AG09309 (cell line): Measurements from ENCODE around the gene DIRAS3.
"Not testable (repeated sequence)": the region's sequence is repeated elsewhere in the genome, so short reads cannot be mapped to it uniquely, and the experiment has no call there.

Source experiments
- DNase-seq: peaks from one replicate; pipeline ENCODE4 v3.0.0-alpha.2; 2010; ENCODE audit warnings: low read depth
- H3K4me3 ChIP-seq: 2 replicates; pipeline ENCODE4 v1.5.1; 2011; ENCODE audit warnings: mild to moderate bottlenecking, low read depth, low read length, moderate library complexity; ENCODE audit not compliant: control insufficient read depth
- TF ChIP-seq, protein P1 (sequence below): IDR thresholded peaks from 2 replicates; pipeline ENCODE4 v1.5.1; 2011; ENCODE audit warnings: mild to moderate bottlenecking, low read depth, low read length, inconsistent platforms; ENCODE audit not compliant: insufficient read depth, control insufficient read depth; ENCODE audit errors: missing control alignments

The DIRAS3 gene

DNA sequence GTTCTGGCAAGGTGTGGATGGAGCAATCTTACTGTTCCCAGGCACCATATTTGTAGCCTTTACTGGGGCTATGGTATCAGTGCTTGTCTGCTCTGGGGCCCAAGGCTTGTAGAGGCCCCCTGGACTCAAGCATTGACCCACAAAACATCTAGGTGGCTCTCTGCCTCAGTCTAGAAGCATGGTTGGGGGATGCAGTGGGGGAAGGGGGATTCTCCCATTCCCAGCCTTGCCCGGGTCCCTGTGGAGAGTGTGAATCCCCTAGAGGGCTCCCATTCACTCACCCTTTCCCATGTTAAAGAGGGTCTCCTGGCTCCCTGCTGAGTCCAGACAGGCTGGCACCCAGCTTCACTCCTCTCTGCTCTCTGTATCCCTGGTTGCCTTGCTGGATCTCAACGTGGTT is 28.2 kb upstream of the DIRAS3 start:
- TF ChIP-seq, protein P1, sequence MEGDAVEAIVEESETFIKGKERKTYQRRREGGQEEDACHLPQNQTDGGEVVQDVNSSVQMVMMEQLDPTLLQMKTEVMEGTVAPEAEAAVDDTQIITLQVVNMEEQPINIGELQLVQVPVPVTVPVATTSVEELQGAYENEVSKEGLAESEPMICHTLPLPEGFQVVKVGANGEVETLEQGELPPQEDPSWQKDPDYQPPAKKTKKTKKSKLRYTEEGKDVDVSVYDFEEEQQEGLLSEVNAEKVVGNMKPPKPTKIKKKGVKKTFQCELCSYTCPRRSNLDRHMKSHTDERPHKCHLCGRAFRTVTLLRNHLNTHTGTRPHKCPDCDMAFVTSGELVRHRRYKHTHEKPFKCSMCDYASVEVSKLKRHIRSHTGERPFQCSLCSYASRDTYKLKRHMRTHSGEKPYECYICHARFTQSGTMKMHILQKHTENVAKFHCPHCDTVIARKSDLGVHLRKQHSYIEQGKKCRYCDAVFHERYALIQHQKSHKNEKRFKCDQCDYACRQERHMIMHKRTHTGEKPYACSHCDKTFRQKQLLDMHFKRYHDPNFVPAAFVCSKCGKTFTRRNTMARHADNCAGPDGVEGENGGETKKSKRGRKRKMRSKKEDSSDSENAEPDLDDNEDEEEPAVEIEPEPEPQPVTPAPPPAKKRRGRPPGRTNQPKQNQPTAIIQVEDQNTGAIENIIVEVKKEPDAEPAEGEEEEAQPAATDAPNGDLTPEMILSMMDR: no peak
- no peak for DNase-seq
- no peak overlapping the region for H3K4me3 ChIP-seq

DNA sequence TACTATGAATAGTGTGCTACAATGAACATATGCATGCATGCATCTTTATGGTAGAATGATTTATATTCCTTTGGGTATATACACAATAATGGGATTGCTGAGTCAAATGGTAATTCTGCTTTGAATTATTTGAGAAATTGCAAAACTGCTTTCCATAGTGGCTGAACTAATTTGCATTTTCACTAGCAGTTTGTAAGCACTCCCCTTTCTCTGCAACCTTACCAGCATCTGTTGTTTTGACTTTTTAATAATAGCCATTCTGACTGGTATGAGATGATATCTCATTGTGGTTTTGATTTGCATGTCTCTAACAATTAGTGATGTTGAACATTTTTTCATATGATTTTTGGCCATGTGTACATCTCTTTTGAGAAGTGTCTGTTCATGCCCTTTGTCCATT is 24.0 kb upstream of the DIRAS3 start:
- no peak for DNase-seq
- H3K4me3 ChIP-seq: no peak overlapping the region
- TF ChIP-seq, protein P1: no peak

DNA sequence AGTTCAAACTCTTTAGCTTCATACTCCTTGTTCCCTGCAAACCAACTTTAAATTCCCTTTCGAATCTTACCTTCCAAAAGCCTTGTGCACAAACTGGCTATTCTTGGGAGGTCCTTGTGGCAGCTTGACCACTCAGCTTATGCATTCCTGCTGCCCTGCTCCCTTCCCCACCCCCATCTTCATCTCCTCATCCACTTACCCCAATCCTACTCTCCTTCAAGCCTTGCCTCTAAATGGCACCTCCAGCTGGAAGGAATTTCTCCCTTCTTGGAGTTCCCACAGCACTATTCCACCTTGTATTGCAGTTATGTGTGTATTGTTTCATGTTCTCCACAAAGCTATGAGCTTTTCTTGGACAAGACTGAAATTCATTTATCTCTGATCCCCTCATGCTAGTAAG is 15.3 kb upstream of the DIRAS3 start:
- TF ChIP-seq, protein P1: no peak
- H3K4me3 ChIP-seq: no peak overlapping the region
- DNase-seq: no peak

DNA sequence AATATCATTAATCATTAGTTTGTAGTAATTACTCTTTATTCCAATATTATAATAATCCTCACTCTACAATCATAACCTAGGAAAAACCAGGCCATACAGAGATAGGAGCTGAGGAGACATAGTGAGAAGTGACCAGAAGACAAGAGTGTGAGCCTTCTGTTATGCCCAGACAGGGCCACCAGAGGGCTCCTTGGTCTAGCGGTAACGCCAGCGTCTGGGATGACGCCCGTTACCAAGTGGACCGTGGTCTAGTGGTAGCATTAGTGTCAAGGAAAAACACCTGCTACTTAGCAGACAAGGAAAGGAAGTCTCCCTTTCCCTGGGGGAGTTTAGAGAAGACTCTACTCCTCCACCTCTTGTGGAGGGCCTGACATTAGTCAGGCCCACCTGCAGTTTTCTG is 7.6 kb upstream of the DIRAS3 start:
- not testable (repeated sequence) for H3K4me3 ChIP-seq, DNase-seq

DNA sequence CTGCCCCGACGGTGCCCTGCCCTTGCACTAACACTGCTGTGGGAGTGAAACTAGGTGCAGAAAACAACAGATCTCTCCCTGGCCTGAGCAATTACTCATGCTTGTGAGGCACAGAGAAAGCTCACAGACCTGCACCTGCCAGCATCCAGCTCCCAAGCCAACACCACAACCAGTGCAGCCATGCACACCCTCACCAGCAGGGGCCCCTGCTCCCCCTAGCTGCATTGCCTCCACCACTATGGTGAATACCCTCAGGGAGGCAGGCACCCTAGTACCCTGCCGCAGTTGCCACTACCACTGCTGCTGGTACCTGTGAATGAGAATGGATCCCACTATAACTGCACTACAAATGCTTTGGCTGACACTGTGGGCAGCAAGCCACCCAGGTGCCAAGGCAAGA is 7.1 kb upstream of the DIRAS3 start:
- TF ChIP-seq, protein P1: no peak
- no peak overlapping the region for H3K4me3 ChIP-seq
- no peak for DNase-seq

DNA sequence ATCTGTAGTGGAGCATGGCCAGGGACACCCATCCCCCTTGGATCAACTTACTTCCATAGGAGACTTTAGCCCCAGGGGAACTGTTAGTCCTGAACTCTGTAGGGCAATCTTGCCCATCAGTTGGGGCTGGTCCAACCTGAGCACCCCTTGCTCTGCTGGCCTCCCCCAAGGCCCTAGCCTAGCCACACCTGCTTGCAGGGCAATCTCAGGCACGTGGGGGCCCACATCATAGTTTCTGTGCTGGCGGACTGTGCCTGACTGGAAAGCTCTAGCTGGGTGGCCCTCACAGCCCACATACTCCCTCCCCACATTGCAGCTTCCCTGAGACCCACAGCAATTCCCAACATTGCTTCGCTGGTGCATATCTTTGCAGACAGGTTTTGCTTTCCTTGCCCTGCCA is 6.6 kb upstream of the DIRAS3 start:
- TF ChIP-seq, protein P1: no peak
- no peak overlapping the region for H3K4me3 ChIP-seq
- DNase-seq: no peak

DNA sequence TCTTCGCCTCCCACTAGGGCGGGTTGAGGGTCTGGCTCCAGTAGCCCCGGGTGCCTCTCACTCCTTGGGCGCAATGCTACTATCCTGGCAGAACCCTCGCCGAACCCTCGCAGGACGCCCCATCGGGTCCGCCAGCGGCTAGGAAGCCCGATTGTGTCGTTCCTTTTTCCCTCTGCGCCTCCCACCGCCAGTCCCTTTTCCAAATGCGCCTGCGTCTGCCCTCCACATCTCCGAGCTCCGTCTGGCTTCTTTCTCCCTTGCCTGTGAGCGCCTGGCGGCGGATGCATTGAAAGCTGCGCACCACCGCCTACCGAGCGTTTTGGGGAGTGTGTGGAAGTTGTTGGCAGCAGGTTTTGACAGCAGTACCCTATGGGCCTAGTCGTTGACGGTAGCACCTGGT is 1.0 kb upstream of the DIRAS3 start:
- DNase-seq: peak; percentile 49
- peak overlapping the region; percentile 60 for H3K4me3 ChIP-seq
- TF ChIP-seq, protein P1: peak; percentile 82

DNA sequence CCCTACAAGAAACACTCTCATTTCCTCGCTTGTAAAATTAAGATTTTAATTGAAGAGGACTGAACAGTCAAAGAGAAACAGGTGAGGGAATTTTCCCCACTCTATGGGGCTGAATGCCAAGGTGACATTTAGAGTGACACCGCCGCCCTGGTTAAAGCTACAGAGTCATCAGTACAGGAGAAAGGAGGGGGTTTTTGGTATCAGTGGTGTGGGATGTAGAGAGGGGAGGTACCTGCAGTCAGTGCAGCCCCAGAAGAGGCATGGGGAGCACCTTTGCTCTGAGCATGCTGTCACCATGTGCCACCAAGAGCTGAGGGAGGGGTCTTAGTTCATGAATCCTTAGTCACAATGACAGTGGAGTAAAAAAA is 2.8 kb downstream of the DIRAS3 start:
- no peak for DNase-seq
- no peak overlapping the region for H3K4me3 ChIP-seq
- TF ChIP-seq, protein P1: no peak
